GM03348 (cell line): ENCODE results near the gene ARHGAP26.
A peak's percentile ranks its signal among the peaks of the same experiment; 100 is the strongest.
"Not testable (repeated sequence)": the region's sequence is repeated elsewhere in the genome, so short reads cannot be mapped to it uniquely, and the experiment has no call there.

Experiments used
- DNase-seq: peaks from one replicate; pipeline ENCODE4 v3.0.0; 2012; ENCODE audit warnings: low spot score

Gene ARHGAP26

DNA sequence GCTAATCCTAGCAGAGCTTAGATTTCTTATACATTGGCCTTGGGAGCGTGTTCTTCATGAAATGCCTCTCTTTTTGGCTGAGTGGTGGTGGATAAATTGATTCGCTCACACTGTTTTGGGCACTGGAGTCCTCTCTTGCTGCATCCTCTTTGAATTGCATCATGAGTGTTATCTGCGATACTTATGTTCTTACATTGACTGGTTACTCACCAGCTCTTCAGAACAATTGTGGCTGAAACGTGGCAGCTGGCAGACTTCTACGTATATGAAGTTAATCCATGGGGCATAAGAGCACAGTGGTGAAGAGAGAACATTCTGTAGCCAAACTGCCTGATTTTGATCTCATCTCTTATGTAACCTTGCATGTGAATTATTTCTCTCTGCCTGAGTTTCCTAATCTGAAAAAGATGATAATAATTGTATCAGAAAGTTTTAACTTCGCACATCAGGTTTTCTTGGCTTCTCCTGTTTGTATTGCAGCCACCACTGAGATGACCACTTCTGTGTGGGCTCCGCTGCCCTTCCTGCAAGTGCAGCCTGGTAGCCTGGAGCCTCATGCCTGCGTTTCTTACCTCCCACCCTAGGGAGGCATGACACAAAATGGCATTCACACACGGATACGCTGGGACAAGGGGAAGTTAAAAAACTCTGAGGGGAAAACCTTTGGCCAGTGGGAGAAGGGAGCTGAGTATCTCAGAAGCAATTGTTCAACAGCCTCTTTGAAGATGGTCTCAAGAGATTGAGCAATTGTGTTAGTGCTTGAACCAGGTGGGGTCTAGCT is 295.2 kb downstream of the ARHGAP26 start:
- DNase-seq, result peak; percentile 46

DNA sequence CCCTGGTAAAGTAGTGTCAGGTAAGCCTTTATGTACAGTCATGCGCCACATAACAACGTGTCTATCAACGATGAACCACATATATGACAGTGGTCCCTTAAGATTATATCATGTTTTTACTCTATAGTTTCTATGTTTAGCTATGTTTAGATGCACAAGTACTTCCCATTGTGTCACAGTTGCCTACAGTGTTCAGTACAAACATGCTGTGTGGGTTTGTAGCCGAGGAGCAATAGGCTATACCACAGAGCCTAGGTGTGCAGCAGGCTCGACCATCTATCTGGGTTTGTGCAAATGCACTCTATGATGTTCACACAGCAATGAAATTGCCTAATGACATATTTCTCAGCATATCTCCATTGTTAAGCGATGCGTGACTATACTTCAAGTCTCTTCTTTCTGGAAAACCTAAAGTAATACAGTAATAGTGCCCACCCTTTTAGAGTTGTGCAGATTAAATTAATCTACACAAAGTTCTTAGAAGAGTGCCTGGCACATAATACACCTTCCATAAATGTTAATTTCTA is 295.9 kb downstream of the ARHGAP26 start:
- no peak for DNase-seq

DNA sequence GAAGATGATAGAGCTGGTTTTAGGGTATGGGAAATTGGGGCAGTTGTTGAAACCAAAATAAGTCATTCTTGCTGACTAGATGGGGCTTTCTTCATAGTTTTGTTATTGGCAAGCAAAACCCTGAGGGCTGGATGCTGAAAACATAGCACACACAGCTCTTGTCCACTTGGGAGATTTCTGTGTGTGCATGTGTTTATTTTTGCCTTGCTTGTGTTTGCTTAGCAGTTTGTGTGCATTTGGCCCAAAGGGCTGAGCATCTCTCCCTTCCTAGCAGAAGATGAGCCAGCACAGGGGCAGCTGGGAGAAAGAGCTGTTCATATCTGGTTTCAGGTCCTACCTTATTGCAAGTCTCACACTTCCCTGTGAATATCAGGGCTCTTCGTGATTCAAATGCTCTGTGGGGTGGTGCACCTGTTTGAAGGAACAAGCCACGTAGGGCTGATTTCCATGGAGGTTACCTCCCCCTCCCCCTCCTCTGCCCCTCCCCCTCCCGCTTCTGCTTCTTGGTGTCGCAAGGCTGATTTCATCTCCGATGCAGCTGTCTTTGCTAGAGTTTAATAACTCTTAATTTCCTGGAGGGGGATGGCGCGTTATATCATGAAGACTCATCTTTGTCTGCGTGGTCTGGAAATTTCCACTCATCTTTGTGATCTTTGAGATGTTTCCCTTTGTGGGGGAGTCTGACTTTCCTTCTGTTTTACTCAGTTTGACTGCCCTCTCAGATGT is 296.5 kb downstream of the ARHGAP26 start:
- no peak for DNase-seq

DNA sequence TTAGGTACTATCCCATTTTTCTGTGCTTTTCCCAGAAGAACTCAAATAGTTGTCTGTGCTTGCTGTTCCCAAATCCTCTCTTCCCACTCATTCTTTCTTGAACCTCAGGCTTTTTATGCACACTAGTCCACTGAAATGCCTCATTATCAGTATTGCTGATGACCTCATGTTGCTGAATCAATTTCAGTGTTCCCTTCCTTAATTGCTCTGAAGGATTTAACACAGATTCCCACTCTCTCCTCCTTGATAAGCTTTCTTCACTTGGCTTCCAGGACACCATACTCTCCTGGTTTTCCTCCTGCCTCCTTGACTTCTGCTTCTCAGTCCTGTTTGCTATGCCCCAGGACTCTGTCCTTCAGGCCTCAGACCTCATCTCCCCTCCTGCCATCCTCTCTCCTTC is 298.5 kb downstream of the ARHGAP26 start:
- no peak for DNase-seq

DNA sequence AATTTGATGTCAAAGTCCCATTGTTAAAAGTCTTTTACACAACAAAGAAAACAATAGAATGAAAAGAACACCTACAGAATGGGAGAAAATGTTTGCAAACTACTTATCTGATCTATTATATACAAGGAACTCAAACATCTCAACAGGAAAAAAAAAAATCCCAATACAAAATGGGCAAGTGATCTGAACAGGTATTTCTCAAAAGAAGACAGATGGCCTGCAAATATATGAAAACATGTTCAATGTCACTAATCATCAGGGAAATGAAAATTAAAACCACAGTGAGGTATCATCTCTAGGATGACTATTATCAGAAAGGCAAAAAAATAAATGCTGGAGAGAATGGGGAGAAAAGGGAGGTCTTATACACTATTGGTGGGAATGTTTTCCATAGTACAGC is 301.8 kb downstream of the ARHGAP26 start:
- DNase-seq, result no peak

DNA sequence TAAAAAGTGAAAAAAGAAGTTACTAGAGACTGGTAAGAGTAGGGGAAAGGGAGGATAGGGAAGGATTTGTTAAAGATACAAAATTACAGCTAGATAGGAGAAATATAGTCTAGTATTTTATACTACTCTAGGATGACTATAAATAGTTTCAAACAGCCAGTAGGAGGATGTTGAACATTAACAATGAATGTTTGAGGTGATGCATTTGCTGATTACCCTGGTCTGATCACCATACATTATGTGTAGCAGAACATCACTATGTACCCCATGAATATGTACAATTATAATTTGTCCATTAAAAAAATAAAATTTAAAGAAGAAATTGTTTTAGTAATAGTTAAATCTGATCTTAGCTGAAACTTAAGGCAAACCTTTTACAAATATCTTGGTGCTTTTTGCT is 302.6 kb downstream of the ARHGAP26 start:
- DNase-seq, result no peak

DNA sequence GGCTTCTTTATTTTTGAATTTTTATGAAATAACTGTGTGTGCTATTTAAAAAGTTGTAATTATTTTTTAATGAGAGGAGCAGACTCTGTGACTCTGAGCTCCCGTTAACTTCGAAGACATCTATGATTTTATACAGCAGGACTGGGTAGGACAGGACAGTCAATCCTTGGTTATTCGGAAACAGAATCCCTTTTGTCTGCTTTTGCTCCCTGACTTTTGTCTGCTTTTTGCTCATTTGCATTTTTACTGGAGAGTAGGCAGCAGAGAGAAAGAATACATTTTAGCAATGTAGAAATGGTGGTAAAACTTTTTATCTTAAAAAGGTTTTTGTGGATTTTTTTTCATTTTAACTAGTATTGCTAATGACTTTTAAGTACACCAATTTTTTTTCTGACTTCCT is 303.6 kb downstream of the ARHGAP26 start:
- no peak for DNase-seq

DNA sequence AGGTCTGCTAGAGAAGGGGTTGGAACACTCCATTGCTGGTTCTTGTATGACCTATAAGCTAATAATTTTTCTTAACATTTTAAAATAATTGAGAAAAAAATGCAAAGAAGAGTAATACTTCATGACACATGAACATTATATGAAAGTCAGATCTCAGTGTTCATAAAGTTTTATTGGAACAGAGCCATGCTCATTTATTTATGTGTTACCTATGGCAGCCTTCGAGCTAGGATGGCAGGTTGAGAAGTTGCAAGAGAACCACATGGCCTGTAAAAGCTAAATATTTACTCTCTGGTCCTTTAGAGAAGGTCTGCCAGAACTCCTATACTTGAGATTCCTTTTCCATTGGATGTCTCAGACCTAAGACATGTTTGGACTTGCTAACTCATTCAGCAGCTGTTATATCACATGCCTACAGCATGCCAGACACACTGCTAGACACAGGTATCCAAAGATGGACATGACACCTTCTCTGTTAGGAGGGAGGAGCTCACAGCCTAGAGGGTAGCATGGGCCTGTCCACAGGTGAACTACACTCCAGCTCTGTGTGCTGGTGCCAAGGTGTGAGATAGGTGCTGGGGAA is 304.3 kb downstream of the ARHGAP26 start:
- no peak for DNase-seq

DNA sequence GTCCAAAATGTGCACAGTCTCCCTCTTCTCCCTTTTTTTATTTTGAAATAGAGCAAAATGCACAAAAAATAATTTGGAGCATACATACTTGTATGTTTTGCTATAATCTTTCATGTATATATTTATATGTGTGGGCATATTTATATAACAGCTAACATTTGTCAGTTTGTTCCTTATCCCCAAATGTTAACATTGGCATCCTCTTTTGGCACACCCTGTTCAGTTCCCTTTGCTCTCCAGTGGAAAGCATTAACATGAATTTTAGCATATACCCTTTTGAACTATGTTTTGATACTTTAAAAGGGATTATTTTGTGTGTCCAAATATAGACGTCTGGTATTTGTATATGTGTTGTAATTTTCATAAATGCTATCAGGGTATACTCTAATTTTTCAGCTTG is 306.2 kb downstream of the ARHGAP26 start:
- DNase-seq, result no peak

DNA sequence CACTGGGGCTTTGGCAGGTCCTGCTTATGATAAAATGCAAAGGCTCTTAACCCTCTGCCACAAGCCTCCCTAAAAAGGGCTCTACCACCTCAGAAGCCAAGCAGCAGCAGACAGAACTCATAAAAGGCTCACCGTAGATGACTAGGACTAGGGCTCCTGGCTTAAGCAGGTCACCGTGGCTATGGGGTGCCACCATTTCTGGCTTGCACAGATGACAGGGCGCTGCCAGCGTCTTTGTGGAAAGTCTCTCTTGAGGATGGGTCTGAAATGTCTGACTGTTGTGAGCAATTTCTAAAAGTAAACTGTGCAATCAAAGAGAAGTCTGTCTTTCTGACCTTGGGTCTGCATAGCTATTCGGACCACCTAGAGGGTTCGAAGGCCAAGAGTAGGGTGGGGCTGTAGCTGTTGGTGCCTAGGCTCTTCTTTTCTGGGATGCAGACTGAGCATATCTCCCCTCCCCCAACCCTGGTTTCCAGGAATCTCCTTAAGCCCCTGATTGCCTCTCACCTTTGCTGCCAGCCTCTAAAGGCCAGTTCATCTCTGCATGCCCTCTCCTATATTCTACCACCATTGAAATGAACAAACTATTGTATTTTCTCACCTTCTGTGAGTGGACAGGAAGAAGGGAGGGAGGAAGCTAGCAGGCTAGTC is 307.4 kb downstream of the ARHGAP26 start:
- DNase-seq, result no peak

DNA sequence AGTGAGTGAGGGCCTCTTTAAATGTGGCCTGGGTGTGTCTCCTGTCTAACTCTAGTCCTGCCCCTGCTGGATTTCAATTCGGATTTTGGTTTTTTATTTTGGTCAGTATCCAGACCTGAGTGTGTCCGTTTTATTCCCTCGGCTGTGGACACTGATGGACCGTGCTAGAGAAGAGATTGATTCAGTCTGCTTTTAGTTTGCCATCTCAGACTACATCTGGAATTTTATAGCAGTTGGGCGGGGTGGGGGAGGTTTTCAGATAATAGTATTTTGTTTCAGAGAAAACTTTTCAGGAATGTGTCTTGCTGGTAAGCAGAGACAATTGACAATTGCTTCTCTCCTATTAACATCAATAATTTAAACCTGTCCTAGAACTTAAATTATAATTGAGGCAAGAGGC is 308.1 kb downstream of the ARHGAP26 start:
- peak; percentile 46 for DNase-seq

DNA sequence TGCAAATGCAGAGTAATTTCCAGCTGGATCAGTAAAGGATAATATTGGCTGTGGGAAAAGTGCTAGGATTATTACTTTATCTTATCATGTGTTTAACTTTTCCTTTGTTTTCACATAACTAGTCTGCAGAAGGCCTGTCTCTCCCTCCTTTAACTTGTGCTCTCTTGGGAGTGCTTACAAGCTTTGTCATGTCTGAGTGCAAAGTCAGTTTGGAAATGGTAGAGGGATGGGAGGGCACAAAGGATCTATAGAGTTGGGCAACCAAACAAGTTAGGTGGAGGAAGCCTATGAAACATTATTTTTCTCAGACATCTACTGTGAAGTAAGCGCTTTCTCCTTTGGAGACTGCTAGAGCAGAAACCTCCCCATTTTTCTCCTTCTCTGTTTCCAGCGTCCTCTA is 308.8 kb downstream of the ARHGAP26 start:
- DNase-seq, result no peak

DNA sequence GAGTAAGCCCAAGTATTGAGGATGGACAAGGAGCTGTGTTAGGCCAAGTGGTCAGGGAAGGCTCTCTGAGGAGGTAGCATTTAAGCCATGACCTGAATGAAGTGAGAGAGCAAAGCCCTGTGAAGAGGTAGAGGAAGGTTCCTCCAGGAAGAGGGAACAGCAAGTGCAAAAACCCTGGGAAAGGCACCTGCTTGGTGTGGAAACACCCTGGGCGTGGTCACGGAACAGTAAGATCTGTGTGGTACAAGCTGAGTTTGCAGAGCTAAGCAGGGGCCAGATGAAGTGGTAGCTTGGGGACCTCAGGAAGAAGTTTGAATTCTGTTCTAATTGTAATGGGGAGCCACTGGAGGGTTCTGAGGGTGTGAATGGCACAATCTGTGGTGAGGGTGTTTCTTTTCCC is 310.2 kb downstream of the ARHGAP26 start:
- no peak for DNase-seq

DNA sequence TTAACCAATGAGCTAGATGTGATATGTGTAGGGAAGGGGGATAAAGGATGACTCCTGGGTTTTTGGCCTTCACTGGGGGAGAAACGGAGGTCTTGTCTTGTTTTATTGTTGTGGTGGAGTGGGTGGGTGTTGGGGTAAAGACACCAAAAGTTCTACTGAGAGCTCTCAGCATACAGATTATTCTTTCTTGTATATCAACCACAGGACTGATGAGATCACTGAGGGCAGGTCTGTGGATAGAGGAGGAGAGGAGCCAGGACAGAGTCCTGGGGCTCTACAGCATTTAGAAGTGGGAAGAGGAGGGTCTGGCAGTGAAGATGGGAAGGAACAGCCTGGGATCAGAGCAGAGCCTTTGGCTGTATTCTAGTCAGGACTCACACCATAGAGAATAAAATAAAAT is 310.8 kb downstream of the ARHGAP26 start:
- no peak for DNase-seq

DNA sequence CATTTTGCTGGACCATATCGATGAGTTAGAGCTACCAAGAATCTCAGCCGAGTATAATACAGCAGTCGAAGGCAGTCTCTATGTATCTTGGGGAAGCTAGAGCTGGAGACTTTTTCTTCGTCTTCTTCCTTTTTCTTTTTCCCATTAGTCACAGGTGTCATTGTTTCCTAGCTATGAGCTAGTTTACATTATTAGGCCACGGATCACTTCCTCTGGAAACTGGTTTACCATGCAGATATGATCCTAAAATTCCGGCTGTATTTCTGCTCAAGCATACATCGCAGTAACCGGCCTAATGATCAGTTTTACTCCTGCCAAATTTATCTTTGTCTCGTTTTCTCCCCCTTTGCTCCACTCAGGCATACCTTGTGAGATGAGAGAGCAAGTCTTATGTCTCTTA is 312.8 kb downstream of the ARHGAP26 start:
- no peak for DNase-seq

DNA sequence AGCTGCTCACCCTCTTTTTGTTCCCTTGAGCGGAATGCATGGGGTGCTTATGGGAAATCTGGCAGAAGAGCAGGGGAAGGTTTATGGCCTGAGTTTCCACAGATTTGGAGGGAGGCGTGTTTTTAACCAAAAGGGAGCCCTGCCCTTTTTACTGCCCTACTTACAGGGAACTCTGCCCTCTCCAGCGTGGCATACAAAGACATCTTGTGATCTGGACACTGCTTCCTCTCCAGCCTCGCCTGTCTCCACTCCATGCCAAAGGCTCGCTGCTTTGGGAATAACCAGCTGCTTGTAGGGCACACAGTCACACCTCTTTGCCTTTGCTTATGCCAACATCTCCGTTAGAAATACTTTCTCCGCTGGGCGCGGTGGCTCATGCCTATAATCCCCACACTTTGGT is 314.2 kb downstream of the ARHGAP26 start:
- no peak for DNase-seq

DNA sequence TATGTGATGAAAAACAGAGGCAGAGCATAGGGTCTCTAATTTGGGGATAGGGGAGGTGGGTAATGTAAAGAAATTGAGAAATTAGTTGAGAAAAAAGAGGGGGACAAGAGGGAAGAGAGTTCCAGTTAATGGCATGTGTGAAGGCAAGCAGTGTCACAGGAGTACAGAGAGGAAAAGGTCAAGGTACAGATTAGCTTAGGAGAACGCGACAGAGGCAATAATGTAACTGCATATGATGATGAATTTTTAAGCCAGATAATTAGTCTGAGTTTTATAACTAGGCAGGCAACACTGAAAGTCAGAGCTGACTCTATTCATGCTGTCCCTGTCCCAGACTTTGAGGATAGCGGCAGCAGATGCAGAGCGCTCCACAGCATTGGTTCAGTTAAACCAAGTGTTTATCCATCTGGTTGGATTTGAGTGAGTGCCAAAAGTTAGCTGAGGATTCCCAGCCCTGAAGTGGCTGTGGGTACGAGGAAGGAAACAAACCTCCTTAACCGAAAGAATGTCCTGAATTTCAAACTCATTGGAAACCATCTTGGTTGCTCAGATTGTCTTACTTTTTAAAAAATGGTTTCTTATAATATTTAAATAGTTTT is 315.2 kb downstream of the ARHGAP26 start:
- DNase-seq, result no peak

DNA sequence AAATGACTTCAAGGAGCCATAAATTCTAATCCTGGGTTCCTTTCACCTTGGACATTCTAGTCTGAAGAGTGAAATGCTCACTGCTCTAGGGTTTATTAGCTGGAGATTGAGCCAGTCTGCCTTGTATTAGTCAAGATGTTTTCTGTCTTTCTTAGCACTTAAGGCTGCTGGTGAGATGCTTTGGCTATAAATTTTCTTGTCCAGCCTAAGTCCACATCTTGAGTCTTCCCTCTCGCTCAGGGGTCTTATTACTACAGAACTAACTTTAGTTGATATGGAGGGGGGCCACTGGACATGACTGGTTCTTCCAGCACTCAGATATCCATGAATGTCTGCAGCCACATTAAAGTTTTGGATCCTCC is 316.4 kb downstream of the ARHGAP26 start:
- no peak for DNase-seq

DNA sequence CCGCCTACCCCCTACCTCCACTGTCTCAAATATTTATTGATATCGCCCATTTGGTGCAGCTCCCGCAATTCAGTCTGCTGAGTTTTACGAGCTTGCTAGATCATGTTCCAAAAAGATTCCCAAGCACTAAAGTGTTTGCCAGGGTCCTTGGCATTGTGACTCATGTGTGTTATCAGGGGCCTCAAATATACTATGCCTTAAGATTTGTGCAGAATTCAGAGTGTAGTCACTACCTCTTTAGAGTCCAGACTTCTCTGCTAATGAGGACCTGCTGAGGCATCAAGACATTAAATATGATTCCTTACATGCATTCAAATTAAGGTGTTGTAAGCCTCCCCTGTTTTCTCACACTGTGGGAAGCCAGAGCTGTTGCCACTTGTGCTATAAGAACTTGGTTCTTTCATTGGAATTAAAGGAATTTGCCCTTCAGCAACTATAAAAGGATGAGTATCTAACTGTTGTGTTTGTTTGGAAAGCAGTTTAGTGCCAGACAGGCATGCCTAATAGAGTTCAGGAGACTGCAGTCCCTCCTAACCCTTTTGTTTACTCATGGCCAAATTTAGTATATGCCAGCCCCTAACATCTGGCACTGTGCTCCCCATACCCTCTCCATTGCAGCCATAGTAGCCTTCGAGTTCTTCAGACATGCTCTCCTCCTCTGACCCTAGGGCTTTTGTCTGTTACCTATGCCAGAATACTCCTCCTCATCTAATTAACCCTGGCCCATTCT is 316.9 kb downstream of the ARHGAP26 start:
- DNase-seq, result peak; percentile 59

DNA sequence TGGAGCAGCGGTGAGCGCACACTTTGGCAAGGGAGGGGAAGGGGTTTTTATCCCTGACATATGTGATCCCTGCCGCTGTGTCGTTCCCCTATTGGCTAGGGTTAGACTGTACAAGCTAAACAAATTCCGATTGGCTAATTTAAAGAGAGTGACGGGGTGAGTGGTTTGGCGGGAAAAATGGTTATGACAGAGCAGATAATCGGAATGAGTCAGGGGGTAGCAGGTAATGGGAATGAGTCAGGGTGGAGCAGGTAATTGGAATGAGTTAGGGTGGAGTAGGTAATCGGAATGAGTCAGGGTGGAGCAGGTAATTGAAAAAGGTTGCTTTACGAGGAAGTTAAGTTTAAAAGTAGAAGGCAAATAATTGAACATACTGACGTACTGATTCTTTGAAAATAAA is 318.5 kb downstream of the ARHGAP26 start:
- not testable (repeated sequence) for DNase-seq

DNA sequence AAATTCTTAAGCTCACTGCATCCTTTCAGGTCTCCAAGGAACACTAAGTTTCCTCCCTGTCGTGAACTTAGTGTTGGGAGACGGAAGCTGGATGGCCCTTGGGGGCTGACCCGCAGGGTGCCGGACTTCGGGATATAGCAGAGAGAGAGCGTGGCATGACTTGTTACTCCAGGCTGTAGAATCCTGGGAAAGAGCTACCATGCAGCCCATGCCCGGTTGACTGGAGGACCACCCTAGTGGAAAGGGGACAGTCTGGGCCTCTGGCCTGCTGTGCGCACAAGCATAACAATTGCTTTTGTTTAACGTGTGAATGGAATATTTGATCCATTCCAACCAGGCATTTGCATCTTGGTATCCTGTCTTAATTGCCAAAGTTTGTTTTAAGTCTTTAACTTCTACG is 319.9 kb downstream of the ARHGAP26 start:
- DNase-seq, result not testable (repeated sequence)
